HG03469 (cell line): ENCODE data around the gene MCRIP1.

Source experiments
- ATAC-seq: cut with Tn5 transposase; IDR thresholded peaks from one replicate; pipeline ENCODE4 v1.9.1; 2021; ENCODE audit warnings: mild to moderate bottlenecking, moderate library complexity, moderate number of reproducible peaks; ENCODE audit not compliant: unreplicated experiment

The MCRIP1 gene, protein sequence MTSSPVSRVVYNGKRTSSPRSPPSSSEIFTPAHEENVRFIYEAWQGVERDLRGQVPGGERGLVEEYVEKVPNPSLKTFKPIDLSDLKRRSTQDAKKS

DNA sequence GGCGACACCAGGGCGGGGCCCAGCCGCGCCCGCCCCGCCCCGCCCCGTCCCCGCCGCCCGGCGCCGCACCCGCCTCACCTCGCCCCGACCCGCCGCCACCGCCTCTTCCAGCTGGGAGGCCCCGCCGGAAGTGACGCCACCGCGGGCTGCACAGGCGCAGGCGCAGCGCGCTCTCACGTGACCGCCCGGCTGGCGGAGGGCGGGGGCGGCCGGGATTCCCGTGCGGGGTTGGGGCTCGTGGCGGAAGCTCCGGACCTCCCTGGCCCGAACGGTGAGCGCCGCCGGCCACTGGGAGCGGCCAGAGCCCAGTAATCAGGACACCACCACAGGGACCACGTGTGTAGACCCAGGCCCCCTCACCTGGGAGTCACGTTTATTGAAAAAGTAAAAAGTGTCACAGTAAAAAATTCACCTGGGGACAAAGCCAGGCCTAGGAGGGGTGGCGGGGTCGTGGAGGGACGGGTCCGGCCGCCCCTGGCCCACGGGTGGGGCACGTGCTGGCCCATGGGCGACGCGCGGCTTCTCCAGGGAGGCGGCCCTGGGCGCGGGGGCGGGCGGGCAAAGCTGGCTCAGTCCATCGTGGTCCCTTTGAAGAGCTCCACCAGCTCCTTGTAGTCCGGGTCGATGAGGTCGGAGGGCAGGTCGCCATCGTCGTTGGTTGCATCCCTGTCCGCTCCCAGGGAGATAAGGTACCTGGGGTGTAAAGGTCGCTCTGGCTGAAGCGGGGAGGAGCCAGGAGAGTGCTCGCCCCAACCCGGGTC lies at the start of gene MCRIP1:
TSS of gene MCRIP1 (minus strand) at position 132 of the 761 bp plus-strand sequence. CDS start 8,785 bp downstream, outside the sequence.
- ATAC-seq = peak; percentile 69

DNA sequence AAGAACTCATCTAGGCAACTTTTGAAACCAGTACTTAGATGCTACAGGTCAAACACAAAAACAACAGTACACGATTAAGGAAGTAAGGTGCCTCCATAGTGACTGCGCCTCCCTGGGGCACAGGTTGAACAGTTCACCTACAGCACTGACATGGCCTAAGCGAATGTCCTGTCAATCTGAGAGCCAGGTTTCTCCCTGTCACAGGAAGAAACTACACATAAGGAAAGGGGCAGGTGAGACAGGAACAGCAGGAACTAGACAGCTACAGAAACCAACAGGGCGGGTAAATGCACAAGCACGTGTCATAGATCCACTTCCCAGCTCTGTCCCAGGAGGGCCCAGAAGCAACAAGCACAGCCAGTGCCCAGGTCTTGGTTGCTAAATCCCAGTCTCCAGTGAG lies 46.0 kb upstream of the MCRIP1 start:
- ATAC-seq = no peak

DNA sequence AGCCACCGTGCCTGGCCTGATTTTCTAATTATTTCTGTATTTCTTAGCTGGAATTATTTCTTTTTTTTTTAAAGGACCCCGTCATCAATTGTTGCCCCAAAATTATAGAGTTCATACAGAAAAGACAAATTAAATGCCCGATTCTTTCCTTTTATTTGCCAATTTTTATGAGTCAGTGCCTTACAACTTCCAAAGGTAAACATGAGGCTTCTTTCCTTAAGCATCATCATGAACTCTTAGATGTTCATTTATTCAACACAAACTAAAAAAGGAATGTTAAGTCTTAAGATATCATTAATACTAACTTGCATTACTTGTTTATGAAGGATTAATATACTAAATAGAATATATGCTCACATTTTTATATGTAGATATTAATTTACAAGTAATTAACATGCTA lies 45.2 kb upstream of the MCRIP1 start:
- no peak for ATAC-seq

DNA sequence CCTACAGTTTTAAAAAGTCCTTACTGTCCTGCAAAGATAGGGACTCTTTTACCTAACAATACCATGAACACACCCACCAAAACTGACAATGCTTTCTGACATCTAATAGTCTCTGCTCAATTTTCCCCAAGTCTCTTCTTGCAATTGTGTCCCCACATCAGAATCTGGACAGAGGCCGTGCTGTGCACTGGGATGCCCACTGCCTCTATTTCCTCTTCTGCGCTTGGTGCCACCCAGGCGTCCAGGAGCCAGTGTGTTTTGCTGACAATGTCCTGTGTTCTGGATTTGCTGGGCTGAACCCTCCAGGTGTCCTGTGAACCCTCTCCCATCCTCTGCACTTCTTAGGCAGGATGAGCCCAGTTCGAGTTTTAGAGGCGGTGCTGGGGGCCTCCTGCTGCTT lies 44.5 kb upstream of the MCRIP1 start:
- no peak for ATAC-seq

DNA sequence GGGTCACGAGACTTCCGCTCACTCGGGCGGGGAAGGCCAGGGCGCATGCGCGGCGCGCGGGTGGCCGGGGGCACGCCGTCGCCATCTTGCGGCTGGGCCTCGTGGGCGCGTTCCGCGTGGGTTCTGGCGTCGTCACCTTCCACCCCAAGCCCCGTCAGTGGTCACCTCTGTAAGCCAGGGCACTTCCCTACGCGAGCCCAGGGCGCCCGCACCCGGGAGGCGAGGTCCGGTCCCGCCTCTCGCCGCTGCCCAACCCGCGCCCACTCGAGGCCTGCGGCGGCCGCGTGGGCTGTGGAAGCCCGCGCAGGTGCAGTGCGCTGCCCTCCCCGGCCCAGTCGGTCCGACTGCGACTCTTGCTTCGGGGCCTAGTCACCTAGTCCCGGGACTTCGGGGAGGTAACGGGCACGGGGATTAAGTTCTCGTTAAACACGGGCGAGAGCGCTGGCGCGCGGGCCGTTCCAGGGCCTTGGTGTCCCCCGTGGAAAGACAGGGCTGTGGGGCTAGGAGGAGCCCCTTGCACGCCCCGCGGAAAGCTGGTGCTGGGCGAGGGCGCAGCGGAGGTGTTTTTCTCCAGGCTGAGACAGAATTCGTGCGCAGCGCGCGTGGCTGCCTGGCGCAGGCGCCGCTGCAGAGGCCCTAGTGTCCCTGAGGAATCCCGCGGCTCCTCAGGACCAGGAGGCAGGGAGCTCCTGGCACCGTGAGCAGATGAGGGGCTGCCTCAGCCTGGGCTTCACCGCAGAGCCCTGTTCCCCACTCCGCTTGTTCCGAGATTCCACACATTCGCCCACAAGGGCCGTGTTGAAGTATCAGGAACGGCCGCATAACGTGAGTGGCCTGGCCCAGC lies 38.5 kb upstream of the MCRIP1 start:
- ATAC-seq = no peak

DNA sequence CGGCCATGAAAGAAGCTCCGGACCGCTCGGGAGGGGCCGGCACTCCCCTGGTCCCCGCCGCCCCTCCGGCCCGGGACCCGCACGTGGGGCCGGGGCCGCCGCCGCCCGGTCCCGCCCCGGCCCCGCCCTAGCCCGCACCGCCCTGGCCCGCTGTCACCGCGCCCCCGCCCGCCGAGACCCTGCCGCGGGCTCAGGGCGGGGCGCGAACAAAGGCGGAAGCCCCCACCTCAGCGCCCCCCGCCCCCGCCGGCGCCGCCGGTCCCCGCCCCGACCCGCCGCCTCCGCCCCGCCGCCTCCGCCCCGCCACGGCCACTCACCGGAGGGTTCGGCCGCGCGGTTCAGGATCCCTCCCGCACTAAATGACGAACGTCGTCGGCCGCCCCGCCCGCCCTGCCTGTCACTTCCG lies 37.9 kb upstream of the MCRIP1 start, which contains the start of gene ARHGDIA:
TSS of gene ARHGDIA (minus strand) at position 357 of the 406 bp plus-strand sequence. CDS start 1,407 bp downstream, outside the sequence.
- no peak for ATAC-seq

DNA sequence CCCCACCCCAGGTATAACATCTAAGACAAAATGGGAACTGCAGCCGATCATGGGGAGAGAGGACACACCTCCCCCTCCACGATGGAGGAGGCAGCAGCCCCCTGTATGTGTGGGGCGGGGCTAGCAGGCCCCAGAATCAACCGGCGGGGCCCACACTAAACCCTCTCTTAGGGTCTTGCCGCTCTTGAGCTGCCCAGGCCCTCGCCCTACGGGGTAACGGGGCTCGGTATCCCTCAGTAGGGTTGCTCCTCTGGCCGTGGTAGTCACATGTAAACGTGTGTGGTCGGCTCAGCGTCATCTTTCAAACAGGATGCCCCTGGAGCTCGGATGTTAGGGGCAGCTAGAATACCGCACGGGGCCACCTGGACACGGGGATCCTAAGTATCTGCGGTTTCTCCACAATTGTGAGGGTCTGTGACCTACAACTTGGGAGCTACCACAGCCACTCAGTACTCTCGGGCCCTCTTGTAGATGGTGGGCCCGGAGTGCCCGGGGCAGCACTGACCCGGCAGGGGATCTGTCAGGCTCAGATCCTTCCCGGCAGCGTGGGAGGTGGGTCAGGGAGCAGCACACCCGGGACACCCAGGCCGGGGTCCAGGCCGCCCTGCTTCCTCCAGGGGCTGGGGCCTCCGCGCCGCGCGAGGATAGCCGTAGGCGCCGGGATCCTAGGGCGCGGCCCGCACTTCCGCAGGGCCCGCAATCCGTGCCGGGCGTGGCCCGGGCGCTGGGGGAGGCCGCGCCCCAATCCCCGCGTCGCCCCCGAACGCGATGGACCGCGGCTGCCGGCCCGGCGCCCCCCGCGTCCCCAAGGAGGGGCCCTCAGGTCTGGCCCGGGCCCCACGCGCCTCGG lies 37.3 kb upstream of the MCRIP1 start:
- no peak for ATAC-seq

DNA sequence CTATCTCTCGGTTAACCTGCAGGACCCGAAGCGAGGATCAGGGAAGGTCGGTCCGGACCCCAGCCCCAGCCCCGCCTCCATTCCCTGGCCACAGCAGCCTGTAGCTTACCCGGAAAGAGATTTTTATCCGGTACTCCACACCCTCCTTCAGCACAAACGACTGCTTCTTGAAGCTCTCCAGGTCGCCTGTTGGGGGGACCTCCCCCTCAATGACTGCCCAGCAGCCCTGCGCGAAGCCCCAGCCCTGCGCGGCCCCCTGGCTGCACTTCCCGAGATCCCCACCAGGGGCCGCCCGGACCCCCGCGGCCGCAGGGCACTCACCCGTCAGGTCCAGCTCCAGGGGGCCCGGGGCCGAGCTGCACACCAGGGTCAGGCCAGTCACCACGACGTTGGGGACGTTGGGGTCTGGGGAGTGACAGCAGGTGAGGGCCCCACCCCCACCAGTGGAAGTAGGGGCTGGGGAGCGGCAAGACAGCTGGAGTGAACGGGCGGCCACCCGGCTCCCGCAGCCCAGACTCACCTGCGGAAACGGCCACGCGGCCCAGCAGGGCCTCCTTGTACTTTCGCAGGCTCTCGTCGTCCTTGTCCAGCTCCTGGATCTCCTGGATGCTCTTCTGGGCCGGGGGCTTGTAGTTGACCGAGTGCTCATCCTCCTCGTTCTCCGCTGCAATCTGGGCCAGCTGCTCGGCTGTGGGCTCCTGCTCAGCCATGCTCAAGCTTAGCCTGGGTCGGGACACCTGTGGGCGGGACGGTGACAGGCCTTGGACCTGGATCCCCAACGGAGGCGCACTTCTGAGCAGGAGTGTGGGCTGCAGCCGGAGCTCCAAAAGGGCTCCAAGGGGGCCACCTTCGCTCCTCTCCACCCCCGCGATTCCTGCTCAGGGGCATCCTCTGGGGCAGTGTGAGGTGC lies 36.4 kb upstream of the MCRIP1 start:
- no peak for ATAC-seq

DNA sequence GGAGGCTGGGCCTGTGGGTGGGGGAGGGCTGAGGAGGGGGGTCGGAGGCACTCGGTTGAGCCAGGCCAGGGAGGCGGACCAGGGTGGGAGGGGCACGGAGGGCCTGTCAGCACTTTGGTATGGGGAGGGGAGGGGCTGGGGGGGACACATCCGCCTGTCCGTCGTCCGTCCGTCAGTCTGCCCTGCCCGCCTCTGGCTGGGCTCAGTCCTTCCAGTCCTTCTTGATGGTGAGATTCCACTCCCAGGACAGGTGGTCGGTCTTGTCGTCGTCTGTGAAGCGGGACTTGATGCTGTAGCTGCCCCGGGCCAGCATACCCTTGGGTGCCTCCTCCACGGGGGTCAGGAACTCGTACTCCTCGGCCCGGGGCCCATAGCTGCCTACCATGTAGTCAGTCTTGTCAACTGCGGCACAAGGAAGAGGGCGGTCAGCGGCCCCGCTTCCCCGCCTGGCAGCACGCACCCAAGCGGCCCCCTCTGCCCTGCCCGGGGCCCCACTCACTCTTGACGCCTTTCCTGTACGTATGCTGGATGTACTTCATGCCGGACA lies 35.7 kb upstream of the MCRIP1 start:
- no peak for ATAC-seq

DNA sequence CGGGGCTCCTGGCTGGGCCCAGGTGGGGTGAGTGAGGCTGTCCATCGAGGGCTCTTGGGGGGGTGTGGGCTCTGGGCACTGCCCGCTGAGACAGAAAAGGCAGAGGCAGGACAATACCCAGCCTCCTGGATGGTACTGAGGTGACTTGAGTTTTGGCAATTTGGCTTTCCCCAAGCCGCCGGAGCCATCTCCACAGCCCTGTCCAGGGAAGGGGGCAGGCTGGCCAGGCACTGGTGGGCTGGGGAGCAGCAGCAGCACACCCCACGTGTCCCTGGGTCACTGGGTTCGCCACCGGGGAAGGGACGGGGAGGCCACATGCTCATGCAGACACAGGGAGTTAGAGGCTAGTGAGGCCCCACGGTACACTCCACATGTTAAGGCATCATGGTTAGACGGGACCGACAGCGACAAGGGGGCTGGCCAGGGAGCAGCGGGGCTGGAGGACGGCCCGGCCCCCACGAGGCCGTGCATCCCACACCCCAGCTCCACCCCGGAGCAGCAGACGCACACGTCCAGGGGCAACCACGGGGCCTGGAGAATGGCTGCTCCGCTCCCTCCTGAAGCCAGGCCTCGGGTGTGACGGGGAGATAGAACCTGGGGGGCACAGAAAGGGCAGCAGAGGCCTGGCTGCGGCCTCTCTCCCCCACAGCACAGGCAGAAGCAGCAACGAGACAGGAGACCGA lies 35.0 kb upstream of the MCRIP1 start:
- ATAC-seq = no peak

DNA sequence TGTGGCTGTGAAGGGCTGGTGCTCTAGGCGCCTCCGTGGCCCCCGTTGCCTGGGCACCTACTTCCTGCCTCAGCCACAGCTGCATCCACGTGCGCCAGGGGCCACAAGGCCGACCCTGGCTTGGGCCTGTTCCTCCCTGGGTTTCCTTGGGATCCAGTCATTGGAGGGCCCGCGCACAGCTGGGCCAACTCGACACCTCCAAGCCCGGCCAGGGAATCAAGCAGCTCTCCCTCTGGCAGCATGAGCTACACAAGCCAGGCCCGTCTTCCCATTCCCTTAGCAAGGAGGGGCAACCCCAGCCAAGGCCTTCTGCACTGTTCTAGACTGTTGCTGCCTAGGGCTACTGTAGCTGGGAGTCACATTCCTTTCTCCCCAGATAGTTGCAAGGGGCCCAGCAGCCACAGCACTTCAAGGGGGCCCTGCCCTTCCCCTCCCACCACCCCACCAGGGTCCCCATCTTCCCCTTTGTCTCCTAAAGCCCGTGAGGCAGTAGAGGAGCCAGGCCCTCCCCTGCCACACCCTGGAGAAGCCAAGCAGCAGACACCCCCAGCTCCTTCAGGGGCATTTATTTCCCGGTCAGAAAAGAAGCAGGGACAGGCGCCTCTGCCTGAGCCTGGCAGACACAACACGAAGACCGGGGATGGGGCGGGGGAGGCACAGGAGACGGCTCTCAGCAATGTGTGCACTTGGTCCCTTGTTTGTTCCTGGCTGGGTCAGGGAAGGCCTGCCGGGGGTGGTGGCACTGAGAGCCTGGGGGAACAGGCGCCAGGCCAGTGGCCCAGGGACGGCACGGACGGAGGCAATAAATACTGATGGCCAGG lies 34.3 kb upstream of the MCRIP1 start:
- no peak for ATAC-seq

DNA sequence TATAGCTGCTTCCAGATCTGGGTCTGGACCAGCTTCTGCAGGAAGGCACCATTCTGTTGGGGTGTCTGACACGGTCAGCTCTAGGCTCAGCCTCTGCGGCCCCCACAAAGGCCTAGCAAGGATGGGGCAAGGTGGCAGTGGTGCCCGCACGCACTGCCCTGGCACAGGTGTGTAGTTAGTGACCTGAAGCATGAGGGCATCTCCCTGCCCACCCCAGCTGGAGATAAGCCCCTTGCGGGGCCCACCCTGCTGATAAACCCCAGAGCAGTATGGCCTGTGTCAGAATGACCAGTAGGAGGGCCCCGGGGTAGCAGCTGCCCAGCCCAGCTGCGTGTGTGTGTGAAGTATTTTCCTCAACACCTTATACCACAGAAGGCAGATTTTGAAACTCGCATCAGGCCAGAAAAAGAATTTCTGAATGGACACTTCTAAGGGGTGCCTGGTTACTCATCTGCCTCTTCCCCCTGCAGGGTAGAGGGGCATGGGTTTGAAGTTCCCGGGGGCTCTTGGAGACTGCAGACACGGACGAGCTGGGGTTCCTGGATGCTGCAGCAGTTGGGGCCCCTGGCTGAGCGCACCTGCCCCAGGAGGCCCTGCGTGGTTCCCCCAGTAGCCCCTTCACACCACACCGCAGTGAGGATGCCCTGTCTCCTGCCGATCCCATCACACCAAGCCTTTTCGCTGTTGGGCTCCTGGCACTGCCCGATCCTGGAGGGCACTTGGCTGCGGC lies 33.5 kb upstream of the MCRIP1 start:
- ATAC-seq = no peak

DNA sequence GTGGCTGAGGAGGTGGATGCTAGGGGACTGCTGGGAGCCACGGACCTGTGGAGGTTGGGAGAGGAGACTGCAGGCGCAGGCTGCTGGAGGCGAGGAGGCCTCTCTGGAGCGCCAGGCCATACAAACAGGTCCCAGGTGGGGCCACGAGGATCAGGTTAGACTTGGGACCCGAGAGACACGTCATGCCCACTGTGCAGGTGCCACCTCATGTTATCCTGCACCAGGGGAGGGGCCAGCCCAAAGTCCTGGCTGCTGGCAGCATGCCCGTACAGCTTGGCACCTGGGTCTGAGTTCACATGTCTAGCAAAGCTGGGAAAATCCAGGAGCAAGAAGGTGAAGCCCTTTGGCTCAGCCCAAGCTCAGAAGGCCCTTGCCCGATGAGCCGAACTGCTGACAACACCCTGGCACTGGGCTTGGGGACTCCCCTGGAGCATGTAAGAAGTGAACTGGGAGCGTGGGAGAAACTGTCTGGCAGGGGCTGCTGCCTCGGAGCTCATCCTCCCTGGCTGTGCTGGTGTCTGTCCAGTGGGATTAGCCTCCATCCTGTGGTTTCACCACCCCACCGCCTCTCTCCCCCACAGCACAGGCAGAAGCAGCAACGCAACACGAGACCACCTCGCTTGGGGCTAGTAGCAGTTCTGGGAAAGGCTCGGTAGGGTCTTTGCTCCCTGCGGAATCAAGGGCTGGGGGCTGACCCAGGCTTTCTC lies 32.8 kb upstream of the MCRIP1 start:
- ATAC-seq = no peak

DNA sequence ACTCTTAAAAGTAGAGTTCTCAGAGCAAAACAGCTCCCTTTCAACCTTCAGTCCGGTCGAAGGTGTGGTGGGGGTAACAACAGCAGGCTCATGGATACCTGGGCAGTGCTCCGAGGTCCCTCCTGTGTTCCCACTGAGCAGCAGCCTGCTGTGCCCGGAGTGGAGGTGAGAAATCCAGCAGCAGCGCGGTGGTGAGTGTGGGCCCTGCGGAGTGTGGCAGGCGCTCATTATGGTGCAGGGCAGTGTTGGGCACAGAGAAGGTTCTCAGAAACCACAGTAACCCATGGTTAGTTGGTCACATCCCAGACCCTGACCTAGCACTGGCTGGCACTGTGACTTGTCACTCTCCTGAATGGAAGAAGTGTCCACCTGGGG lies 32.3 kb upstream of the MCRIP1 start:
- no peak for ATAC-seq

DNA sequence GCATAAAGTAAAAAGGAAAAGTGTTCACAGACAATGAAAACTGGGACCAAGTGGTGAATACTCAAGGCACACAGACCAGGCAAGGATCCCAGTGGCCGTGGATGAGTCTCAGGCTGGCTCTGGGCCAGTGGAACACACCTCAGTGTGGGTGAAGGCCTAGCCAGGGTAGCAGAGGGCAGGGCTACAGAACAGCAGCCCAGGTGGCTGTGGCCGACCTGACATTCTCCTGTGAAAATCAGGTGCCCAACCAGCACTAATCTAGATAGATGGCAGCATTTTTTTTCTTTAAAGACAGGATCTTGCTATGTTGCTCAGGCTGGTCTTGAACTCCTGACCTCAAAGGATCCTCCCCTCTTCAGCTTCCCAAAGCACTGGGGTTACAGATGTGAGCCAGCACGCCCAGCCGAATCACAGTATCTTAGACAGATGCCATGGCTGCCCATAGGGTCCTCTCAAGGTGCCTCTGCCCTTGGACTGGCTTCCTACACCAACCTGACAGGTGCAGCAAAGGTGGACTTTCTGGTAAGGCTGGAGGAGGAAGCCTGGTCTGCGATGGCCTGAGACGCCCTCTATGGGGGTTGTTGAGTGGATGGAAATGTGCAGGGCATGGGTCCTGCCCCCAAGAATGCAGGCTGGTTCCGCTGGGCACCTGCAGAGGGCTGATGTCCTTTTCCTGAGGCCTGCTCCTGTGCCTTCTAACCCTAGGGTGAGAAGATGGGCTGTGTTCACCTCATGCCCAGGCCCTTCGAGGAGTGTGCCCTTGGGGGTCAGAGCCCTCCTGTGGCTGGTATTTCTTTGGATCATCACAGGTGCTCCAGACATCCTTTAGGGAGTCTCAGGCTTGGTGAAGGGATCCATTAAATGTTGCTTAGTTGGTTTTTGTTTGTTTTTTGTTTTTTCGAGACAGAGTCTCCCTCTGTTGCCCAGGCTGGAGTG lies 31.0 kb upstream of the MCRIP1 start:
- no peak for ATAC-seq
